Fibroblast of skin of scalp (primary cell): ENCODE results near the gene PEAR1.
"Not testable (repeated sequence)": the region's sequence is repeated elsewhere in the genome, so short reads cannot be mapped to it uniquely, and the experiment has no call there.

Experiments used
- DNase-seq: peaks from one replicate; pipeline ENCODE4 v3.0.0-alpha.2; 2013

PEAR1 gene

GRCh38 chr1:156923670-156924477 is 30.4 kb downstream of the PEAR1 start:
- no peak for DNase-seq

DNA sequence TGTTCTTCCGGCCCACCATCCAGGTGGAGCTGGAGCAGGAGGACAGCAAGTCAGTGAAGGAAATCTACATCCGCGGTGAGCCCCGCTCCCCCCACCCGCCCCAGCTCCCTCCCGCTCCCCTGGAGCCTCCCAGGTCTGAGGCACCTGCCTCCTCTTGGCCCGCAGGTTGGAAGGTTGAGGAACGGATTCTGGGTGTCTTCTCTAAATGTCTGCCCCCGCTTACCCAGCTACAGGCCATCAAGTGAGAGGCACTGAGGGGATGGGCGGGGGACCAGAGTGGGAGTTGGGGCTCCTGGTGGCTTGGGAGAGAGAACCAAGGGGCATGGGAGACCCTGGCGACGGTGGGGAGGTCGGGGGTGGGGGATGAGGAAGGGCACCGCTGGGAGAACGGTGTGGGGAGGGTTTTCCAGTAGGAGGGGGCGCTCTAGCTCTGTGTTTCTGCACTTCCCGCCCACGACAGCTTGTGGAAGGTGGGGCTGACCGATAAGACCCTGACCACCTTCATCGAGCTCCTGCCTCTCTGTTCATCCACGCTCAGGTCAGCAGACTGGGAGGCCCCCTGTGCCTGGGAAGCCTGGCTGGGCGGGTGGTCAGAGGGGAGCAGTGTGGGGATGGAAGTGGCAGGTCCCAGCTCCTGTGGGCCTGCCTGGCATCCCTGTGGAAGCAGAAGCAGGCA is 31.1 kb downstream of the PEAR1 start:
- DNase-seq: no peak

- DNase-seq: no peak
These were observed 31.9 kb downstream of the PEAR1 start for GRCh38 chr1:156925154-156926010.

DNA sequence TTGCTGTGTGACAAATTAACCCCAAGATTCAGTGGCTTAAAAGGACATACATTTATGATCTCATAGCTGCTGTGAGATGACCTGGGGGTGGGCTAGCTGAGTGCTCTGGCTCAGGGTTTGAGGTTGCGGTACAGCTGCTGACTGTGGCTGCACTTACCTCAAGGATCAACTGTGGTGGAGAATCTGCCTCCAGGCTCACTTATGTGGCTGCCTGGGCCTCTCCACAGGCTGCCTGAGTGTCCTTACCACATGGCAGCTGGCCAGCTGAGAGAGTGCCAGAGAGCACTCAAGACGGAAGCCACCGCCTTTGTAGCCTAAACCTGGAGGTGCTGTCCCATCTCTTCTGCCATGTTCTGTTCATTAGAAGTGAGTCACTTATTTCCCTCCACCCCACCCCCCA is 32.7 kb downstream of the PEAR1 start:
- peak; percentile 86 for DNase-seq

DNA sequence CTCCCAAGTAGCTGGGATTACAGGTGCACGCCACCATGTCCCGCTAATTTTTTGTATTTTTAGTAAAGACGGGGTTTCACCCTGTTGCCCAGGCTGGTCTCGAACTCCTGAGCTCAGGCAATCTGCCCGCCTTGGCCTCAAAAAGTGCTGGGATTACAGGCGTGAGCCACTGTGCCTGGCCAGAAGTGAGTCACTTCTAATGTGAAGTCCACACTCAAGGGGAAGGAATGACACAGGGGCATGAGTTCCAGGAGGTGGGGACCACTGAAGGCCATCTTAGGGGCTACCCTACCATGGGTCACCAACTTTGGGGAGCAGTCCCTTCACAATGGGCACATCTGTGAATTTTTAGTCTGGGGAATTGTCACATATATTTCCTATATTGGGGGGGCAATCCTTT is 33.2 kb downstream of the PEAR1 start:
- DNase-seq: not testable (repeated sequence)

- DNase-seq: peak; percentile 70
These were observed 33.9 kb downstream of the PEAR1 start for GRCh38 chr1:156927215-156928042.

GRCh38 chr1:156928043-156928602 is 34.6 kb downstream of the PEAR1 start:
- DNase-seq: no peak

DNA sequence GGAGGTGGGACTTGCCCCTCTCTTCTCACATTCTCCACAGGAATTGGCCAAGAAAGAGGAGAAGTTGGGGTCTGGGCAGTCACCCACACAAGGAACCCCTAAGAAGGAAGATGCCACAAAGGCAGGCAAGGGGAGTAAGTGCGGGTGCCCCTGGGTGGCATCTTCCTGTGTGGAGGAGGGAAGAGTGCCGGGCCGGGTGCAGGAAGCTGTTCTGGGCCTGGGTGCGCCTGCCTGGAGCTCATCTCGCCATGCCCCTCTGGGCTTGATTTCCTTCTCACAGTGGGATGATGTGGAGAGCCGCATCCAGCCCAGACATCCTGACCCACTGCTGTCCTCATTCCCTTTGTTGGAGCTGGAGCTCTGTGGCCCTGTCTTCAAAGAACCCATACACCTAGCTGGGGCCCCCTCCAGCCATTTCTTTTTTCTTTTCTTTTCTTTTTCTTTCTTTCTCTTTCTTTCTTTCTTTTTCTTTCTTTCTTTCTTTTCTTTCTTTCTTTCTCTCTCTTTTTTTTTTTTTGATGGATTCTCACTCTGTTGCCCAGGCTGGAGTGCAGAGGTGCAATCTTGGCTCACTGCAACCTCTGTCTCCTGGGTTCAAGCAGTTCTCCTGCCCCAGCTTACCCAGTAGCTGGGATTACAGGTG is 36.2 kb downstream of the PEAR1 start:
- no peak for DNase-seq

GRCh38 chr1:156930483-156930882 is 37.0 kb downstream of the PEAR1 start:
- DNase-seq: no peak

DNA sequence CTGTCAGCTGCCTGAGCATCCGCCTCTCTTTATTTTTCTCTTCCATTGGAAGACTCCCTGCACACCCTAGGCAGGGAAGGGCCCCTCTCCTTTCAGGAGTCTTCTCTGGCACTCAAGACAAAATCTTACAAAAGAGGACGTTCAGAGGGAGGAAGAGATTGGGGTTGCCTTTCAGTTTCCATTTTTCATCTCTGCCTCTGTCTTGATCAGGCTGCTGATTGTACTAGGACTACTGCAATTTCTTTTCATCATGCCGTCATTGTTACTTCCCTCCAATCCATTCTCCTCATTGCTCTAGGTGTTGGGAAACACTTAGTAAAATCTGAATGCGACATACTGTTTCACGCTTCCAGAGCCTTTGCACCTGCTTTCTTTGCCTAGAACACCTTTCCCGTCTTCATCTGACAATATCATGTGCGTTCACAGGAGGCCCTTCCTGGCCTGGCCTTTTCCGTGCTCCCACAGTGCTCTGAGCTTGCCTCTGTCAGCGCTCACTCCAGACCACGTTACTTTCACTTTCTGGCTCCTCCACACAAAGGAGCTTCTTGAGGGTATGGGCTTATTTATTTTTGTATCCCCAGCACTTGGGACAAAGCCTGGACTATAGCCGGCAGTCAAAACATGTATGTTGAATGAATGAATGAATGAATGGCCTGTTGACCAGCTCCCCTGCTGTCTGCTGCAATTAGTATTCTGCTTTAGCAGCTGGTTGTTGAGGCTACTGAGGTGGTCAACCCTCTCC is 37.9 kb downstream of the PEAR1 start:
- no peak for DNase-seq

DNA sequence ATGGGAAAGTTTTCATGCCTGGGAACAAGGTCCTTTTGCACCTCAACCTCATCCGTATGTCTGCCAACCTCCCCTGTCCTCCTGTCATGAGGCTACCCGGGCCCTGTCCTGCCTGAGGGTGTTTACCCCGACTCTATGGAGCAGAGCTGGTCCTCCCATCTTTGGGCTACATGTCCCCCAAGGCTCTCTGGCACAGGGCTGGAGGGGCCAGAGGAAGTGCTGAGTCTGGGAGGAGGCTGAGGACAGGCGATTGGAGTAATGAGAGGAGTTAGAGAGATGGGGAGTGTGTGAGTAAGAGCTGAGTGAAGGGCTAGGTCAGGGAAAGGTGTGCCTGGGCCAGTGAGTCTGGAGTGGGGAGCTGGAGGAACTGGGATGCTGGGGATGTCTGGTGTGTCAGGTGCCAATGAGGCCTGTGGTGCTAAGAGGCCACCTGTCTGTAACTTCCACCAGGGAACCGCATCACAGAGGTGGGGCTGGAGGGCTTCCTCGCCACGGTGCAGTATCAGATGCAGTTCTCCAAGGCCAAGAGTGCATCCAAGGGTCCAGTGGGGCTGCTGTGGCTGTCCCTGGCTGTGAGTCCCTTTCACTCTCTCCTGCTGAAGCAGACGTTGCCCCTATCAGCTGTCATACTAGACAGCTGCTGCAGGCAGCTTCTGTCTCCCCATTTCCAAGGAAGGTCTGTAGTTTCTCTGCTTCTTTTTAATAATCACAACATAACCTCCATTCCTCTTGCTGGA is 38.6 kb downstream of the PEAR1 start:
- DNase-seq: no peak

GRCh38 chr1:156933136-156933535 is 39.6 kb downstream of the PEAR1 start:
- no peak for DNase-seq

- DNase-seq: no peak
These were observed 42.1 kb downstream of the PEAR1 start for GRCh38 chr1:156935505-156936128.

GRCh38 chr1:156936191-156936590 is 42.7 kb downstream of the PEAR1 start:
- DNase-seq: no peak

DNA sequence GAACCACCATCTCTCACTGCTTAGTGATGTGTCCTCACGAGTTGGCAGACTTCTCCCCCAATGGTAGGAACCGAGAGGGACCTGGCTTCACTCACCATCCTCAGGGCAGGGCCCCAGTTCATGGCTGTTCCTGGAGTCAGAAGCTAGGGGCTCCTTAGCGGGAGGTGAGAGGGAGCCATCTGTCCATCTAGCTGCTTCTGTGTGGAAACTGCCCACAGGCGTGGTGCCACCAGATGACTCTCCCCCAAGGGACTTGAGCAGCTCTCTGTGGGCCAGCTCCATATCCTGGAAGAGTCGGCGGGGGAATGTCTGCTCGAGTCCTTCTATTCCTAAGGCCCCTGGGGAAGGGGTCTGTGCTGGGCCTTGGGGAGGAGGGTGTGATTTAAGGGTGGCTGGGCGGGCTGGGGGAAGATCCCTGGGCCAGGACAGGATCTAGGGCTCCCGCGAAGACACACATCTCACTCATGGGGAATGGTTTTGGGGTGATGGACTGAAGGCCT is 43.3 kb downstream of the PEAR1 start:
- no peak for DNase-seq

- no peak for DNase-seq
These were observed 44.4 kb downstream of the PEAR1 start for GRCh38 chr1:156937883-156938282.

GRCh38 chr1:156938813-156939212 is 45.3 kb downstream of the PEAR1 start:
- DNase-seq: no peak

- DNase-seq: no peak
These were observed 46.3 kb downstream of the PEAR1 start for GRCh38 chr1:156939786-156940334.

GRCh38 chr1:156941675-156942074 is 48.2 kb downstream of the PEAR1 start:
- no peak for DNase-seq
